ENCODE results near the gene CRACR2A.

DNA sequence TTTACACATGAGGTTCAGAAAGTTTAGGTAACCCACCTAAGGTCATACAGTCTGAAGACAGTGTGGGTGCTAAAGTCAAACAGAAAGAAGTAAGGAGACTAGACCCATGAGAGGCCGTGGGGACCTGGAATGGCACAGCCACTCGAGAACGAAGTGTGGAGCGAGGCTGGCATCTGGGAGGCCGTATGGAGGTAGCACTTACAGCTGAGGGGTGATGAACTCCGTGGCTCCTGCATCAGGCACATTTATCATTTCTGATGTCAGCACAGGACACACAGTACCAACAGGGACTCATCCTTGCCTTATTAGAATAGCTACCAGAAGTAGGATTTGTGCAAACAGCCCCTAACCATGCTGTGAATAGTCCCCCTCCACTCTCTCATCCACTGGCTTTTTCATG lies 30.5 kb downstream of the CRACR2A start:
- no peak for TF ChIP-seq MYC (IDR thresholded peaks at IDR 0.05; ENCODE audit: low read depth, low read length)
- TF ChIP-seq, protein P1, sequence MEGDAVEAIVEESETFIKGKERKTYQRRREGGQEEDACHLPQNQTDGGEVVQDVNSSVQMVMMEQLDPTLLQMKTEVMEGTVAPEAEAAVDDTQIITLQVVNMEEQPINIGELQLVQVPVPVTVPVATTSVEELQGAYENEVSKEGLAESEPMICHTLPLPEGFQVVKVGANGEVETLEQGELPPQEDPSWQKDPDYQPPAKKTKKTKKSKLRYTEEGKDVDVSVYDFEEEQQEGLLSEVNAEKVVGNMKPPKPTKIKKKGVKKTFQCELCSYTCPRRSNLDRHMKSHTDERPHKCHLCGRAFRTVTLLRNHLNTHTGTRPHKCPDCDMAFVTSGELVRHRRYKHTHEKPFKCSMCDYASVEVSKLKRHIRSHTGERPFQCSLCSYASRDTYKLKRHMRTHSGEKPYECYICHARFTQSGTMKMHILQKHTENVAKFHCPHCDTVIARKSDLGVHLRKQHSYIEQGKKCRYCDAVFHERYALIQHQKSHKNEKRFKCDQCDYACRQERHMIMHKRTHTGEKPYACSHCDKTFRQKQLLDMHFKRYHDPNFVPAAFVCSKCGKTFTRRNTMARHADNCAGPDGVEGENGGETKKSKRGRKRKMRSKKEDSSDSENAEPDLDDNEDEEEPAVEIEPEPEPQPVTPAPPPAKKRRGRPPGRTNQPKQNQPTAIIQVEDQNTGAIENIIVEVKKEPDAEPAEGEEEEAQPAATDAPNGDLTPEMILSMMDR (IDR thresholded peaks at IDR 0.05; ENCODE audit: low read depth, low read length): no peak

All from NB4 (cell line).